Measurements from ENCODE around the gene MUC15.

MUC15 gene

DNA sequence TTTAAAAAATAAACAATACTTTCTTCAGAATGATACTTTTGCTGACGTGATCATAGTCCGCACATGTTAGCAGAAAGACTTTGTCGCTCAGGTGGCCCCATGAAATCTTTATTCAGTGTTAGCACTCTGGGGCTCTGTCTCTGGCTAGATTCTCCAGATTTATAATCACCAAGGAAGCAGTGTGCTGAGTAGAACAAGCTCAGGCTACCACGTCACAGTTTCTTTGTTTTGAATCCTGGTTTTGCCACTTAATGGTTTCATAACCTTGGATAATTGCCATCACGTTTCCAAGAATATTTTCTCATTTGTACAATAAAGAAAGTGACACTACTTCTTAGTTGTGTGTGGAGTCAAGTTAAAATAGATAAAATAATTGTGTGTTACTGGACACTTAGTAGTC is 3.9 kb upstream of the MUC15 start:
- DNase-seq (ENCODE audit: low spot score): no peak

- DNase-seq (ENCODE audit: low spot score): no peak
These were observed 1.8 kb upstream of the MUC15 start for GRCh38 chr11:26573896-26574295.

GRCh38 chr11:26572770-26573402 is 823 bp upstream of the MUC15 start:
- no peak for DNase-seq (ENCODE audit: low spot score)

DNA sequence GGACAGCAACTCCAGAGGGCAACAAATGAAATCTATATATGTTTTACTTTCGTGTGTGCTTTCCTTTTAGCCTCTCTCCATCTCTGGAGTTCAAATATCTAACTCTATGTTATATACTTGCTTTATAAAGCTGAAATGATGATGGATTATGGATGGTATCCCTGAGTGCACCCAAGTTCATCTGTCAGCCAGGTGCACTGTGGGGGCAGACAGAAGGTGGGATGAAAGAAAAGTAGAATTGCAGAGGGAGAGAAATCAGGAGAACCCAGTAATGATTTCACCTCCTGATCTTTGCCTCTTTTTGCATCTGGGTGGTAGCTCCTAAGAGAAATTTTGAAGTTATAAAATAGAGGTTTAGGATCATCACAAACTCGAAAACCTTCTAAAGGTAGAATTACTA is 2.4 kb downstream of the MUC15 start:
- DNase-seq (ENCODE audit: low spot score): no peak

- no peak for DNase-seq (ENCODE audit: low spot score)
These were observed 13.9 kb downstream of the MUC15 start for GRCh38 chr11:26558190-26558589.

- DNase-seq (ENCODE audit: low spot score): no peak
These were observed 14.4 kb downstream of the MUC15 start for GRCh38 chr11:26557666-26558065.

- DNase-seq (ENCODE audit: low spot score): no peak
These were observed 15.5 kb downstream of the MUC15 start for GRCh38 chr11:26556582-26556981.

- DNase-seq (ENCODE audit: low spot score): no peak
These were observed 17.6 kb downstream of the MUC15 start for GRCh38 chr11:26554455-26554854.

DNA sequence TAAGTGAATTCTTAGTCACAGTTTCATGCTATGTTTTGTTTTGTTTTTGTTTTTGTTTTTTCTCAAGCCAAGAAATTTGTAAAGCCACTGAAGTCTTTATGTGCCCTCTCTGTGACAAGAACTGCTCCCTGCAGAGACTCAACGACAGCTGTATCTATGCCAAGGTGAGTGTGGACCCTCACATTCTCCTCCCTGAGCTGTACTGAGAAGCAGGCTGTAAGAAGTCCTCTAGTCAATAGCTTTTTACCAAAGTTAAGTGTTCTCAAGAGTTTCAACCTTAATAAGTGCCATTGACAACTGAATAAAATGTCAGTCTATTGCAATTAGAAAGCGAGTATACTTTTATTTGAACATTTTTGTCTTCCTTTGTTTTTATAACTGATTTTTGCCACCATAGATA is 18.9 kb downstream of the MUC15 start:
- no peak for DNase-seq (ENCODE audit: low spot score)

DNA sequence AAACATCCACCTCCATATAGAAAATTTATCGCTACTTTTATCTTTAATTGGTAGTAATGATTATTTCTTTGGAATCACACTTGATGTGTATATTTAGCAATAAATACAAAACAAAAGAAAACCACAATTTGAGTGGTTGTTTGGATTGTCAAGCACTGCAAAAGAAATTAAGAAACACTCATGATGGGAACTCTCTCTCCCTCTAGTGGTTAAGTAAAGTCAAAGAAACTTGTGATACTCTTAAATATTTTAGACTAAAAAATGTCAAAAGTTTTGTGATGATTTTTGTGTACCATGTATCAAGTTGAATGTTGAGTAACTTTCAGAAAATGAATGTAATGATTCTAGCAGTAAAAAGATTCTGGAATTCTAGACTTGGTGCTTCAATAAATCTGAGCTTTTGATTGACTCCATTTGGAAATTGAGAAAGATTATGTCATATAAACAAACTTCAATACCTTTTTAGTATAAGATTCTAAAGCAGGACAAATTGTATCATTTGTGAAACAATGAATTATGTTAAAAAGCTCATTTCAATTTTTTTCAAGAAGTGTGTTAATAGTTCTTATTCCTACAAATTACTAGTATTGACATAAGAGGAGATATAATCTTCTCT is 20.8 kb downstream of the MUC15 start:
- peak; percentile 9 for DNase-seq (ENCODE audit: low spot score)

DNA sequence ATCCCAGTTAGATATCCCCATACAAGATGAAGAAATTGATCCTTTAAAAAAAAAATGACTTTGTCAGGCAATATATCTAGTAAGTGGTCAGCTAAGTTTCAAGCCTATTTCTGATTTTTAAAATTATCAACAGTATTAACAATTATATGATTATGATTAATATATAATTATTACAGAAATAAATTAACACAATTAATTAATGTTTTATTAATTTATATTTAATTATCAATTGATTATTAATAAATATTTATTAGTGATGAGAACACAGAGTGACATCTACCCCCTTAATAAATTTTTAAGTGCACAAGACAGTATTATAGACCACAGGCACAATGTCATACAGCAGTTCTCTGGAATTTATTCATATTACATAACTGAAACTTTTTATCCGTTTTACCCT is 22.0 kb downstream of the MUC15 start:
- DNase-seq (ENCODE audit: low spot score): no peak

DNA sequence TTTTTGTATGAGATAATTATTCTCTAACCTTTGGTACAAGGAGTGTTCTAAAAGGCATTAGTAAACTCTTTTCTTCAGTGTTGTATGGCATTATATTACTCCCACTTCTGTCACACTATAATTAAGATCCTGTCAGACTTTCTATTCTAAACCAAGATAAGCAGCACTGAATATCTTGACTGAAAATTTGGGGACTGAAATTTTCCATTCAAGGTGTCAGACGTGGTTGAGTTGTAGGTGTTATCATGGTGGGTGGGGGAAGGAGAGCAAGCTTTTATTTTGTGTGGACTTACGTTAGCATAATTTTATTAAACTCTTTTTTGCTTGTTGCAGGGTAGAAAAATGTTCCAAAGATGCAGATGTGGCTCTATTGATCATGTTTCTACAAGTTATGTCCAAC is 22.9 kb downstream of the MUC15 start:
- DNase-seq (ENCODE audit: low spot score): no peak

DNA sequence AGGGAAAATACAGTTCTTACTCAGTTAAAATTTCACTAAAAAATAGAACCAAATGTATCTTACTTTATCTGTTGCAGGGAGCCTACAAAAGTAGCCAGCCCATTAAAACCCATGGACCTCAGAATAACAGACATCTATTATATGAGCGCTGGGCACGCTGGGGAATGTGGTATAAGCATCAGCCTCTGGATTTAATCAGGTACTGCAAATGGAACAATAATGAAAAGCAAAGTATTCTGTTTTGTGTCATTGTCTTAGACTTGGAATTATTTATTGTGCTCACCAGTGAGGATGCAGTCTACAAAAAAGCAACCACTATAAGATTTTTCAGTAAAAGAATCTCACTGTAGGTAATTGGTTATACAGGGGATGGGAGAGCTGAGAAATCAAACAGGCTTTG is 30.2 kb downstream of the MUC15 start:
- no peak for DNase-seq (ENCODE audit: low spot score)

- DNase-seq (ENCODE audit: low spot score): no peak
These were observed 32.5 kb downstream of the MUC15 start for GRCh38 chr11:26539517-26539916.

- DNase-seq (ENCODE audit: low spot score): no peak
These were observed 34.7 kb downstream of the MUC15 start for GRCh38 chr11:26537341-26537740.

DNA sequence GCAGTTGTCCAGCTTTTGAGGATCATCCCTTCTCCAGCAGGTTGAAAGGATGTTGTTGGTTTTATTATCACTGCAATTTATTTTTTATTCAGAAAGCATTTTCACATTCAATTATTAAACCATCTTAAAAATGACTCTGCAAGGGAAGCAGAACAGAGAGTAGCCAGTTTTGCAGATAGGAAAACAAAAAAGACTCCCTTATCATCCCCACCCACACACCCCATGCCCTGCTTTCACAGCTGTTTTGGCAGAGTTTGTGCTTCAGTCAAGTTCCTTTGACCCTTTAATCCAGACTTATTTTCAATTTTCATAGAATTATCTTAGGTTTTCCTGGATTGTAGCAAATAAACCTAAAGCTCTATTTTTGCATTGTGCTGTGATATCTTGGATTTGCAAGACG is 44.4 kb downstream of the MUC15 start:
- DNase-seq (ENCODE audit: low spot score): no peak

DNA sequence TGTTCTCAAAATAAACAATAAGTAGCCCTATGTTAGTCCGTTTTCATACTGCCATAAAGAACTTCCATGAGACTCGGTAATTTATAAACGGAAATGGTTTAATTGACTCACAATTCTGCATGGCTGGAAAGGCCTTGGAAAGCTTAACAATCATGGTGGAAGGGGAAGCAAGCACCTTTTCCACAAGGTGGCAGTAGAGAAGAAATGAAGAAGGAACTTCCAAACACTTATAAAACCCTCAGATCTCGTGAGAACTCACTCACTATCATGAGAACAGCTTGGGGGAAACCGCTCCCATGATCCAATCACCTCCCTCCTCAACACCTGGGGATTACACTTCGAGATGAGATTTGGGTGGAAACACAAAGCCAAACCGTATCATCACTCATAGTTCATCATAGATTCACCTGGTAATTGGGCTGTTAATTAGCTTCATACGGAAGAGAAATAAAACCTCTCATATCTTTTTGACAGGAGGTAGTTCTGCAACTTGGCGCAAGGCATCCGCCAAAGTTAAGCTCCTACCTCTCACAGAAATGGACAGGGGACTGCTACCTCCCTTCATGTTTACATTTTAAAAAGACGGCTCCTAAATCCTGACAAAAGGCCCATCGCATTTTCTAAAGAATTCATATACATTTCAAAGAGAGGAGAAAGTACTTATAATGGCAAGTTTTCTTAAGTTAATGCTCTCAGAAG is 49.0 kb downstream of the MUC15 start:
- DNase-seq (ENCODE audit: low spot score): peak; percentile 56

DNA sequence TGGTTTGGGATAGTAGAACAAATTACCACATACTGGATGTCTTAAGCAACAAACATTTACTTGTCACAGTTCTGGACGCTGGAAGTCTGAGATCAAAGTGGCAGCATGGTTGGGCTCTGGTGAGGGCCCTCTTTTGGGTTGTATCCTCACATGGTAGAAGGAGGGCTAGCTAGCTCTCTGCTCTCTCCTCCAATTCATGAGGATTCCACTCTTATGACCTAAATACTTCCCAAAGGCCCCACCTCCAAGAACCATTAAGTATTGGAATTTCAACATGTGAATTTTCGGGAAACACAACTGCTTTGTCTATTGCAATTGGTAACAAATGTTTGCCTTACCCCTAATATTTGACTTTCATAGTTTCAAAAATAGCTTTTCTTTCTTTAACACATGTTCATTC is 52.6 kb downstream of the MUC15 start:
- no peak for DNase-seq (ENCODE audit: low spot score)

DNA sequence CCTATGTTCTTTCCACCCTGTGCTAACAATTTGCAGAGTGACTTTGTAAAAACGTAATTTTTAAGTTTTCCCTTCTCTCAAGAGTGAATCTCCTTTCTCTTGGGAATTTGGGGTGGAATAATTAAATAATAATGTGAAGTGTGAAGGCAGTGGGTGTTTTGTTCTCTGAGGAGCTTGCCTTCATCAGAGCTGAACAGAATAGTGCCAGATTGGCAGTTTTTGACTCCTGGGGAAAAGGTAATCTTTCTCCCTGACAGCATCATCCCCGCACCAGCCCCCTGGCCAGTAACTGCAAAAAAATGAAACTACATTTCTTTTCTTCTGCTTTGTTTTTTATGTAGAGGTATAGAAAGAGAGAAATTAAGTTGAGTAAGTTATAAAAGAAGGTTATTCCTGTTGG is 59.9 kb downstream of the MUC15 start:
- no peak for DNase-seq (ENCODE audit: low spot score)

- no peak for DNase-seq (ENCODE audit: low spot score)
These were observed 61.3 kb downstream of the MUC15 start for GRCh38 chr11:26510756-26511155.

- DNase-seq (ENCODE audit: low spot score): no peak
These were observed 61.9 kb downstream of the MUC15 start for GRCh38 chr11:26510164-26510563.
